Esophagus (tissue), 2 donors: Measurements from ENCODE around the gene SPEN. TPM values are rescaled to one million over a fixed set of nuclear protein-coding genes. Genes with fewer than 3 reads are reported as not detected.
"Not testable (repeated sequence)": the region's sequence is repeated elsewhere in the genome, so short reads cannot be mapped to it uniquely, and the experiment has no call there.

ENCODE experiments used
- H3K27ac ChIP-seq, 2 donors: one replicate each; pipeline ENCODE4 v1.5.1; 2013; ENCODE audit warnings: low read depth in 2 of 2, mild to moderate bottlenecking in 2 of 2, inconsistent platforms in 1 of 2, low read length in 1 of 2, moderate library complexity in 1 of 2
- H3K27me3 ChIP-seq, 2 donors: one replicate each; pipeline ENCODE4 v1.6.1; 2013; ENCODE audit warnings: low read length in 2 of 2, control low read depth in 1 of 2, mild to moderate bottlenecking in 1 of 2; ENCODE audit not compliant: insufficient read depth in 2 of 2, control insufficient read depth in 1 of 2
- H3K36me3 ChIP-seq, 2 donors: one replicate each; pipeline ENCODE4 v1.6.1; 2013; ENCODE audit warnings: low read length in 1 of 2; ENCODE audit not compliant: control insufficient read depth in 2 of 2, insufficient read depth in 2 of 2
- H3K4me1 ChIP-seq, 2 donors: one replicate each; pipeline ENCODE4 v1.6.1; 2013; ENCODE audit warnings: low read length in 1 of 2; ENCODE audit not compliant: control insufficient read depth in 2 of 2, insufficient read depth in 2 of 2
- H3K4me3 ChIP-seq, 2 donors: one replicate each; pipeline ENCODE4 v1.5.1; 2013; ENCODE audit warnings: low read length in 2 of 2, mild to moderate bottlenecking in 2 of 2, low read depth in 1 of 2, moderate library complexity in 1 of 2
- H3K9me3 ChIP-seq, 2 donors: one replicate each; pipeline ENCODE4 v1.6.1; 2013; ENCODE audit warnings: mild to moderate bottlenecking in 2 of 2, low read depth in 1 of 2, low read length in 1 of 2, moderate library complexity in 1 of 2; ENCODE audit not compliant: control insufficient read depth in 2 of 2, insufficient read depth in 1 of 2
- WGBS, 2 donors: extraction: QIAGEN DNeasy Blood & Tissue Kit; methylation state at CpG; one replicate each; pipeline ENCODE4 v1.1.7; 2013; 5-methylcytosine and 5-hydroxymethylcytosine counted together
- polyA plus RNA-seq, 2 donors: library from polyadenylated mRNA; stranded (reverse); fragments of 200-250 nt; gene quantifications; one replicate each; pipeline ENCODE4 v1.2.3, GENCODE V29; 2013
- donor health status: healthy with polysubstance abuse.
- donor health status: Bipolar disorder and iron deficiency.

The SPEN gene
- polyA plus RNA-seq, 2 donors, result 14.4 to 15.3 TPM

DNA sequence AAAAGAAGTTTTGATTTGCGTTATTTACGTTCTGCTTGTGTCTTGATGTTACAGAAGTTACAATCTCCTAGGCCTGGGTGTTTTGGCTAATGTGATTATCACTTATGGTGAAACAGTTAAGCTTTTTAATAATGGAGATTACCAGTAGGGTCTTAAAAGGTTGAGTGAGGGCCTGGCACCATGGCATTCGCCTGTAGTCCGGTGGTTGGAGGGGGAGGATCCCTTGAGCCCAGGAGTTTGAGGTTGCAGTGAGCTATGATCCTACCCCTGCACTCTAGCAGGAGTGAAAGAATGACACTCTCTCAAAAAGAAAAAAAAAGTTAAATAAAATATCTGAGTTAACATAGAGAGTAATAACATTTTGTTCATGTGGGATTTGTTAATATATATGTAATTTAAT lies 8.8 kb upstream of the SPEN start:
- H3K9me3 ChIP-seq, result no peaks in the 10 kb centered on the region
- H3K36me3 ChIP-seq, result no peaks in the 10 kb centered on the region
- H3K4me3 ChIP-seq, result no peak overlapping the region
- H3K27me3 ChIP-seq, result no peaks in the 10 kb centered on the region
- 90 to 95% methylated on average over 4 of the region's 4 CpGs for WGBS, 2 donors
- no peak overlapping the region for H3K27ac ChIP-seq
- H3K4me1 ChIP-seq, result peaks cover 0 to 2% of the 10 kb centered on the region in 2 donors

DNA sequence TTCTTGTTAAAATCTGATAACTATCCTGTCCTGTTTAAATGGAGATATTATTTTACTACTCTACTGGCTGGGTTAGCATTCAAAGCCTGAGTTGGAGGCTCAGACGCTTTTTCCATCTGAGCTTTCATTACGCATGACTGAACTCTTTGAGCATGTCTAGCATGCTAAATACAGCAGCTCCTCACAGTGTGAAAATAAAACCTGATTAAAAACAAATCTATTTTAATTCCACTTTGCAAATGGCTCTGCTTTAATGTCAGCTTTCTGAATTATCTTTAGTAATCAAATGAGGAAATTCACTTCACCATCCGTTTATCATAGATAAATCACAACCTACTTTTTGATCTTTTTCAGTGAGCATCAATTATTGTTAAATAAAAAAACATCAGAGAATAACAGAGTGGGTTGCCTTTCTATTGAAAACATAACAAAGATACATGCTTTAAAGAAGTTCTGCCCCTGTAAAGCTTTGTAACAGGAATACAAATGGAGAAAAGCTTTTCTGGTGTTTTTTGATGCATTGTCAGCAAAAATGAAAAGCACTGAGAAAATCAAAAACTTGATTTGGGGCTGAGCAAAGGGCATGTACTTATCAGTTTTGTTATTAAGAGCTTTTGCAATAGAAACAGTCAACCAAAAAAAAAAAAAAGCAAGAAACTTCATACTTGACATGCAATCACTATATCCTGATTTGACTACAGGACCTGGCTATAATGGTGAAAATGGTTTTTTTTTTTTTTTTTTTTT lies 3.5 kb upstream of the SPEN start:
- Histone ChIP-seq H3K9me3 (no peaks in the 10 kb centered on the region), H3K27me3 (no peaks in the 10 kb centered on the region), H3K36me3 (no peaks in the 10 kb centered on the region), H3K27ac (no peak overlapping the region), H3K4me1 (no peaks in the 10 kb centered on the region), H3K4me3 (no peak overlapping the region)
- 37 to 40% methylated on average over 3 of the region's 3 CpGs for WGBS, 2 donors

DNA sequence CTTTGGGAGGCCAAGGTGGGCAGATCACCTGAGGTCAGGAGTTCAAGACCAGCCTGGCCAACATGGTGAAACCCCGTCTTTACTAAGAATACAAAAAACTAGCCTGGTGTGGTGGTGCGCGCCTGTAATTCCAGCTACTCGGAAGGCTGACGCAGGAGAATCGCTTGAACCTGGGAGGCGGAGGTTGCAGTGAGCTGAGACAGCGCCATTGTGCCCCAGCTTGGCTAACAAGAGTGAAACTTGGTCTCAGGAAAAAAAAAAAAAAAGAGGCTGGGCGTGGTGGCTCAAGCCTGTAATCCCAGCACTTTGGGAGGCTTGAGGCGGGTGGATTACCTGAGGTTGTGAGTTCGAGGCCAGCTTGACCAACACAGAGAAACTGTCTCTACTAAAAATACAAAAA lies 1.5 kb upstream of the SPEN start:
- not testable (repeated sequence) for H3K4me1 ChIP-seq, H3K9me3 ChIP-seq, H3K4me3 ChIP-seq, H3K27me3 ChIP-seq, H3K27ac ChIP-seq, H3K36me3 ChIP-seq
- WGBS, 2 donors, result 95 to 96% methylated on average over 11 of the region's 11 CpGs

DNA sequence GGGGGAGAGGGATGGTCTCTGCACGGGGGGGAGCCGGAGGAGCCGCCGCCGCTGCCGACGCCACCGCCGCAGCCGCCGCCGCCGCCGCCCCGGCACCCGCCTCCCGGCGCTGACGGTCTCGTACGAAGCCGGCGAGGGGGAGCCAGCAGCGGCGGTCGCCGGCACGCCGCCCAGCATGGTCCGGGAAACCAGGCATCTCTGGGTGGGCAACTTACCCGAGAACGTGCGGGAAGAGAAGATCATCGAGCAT lies 311 bp downstream of the SPEN start:
- peak overlapping the region; percentile 98 to 99 for H3K27ac ChIP-seq
- peak overlapping the region; percentile 73 to 80 for H3K4me3 ChIP-seq
- H3K36me3 ChIP-seq, result no peaks in the 10 kb centered on the region
- no peaks in the 10 kb centered on the region for H3K4me1 ChIP-seq
- 0% methylated on average over 16 to 34 of the region's 34 CpGs for WGBS, 2 donors
- no peaks in the 10 kb centered on the region for H3K27me3 ChIP-seq
- H3K9me3 ChIP-seq, result no peaks in the 10 kb centered on the region

DNA sequence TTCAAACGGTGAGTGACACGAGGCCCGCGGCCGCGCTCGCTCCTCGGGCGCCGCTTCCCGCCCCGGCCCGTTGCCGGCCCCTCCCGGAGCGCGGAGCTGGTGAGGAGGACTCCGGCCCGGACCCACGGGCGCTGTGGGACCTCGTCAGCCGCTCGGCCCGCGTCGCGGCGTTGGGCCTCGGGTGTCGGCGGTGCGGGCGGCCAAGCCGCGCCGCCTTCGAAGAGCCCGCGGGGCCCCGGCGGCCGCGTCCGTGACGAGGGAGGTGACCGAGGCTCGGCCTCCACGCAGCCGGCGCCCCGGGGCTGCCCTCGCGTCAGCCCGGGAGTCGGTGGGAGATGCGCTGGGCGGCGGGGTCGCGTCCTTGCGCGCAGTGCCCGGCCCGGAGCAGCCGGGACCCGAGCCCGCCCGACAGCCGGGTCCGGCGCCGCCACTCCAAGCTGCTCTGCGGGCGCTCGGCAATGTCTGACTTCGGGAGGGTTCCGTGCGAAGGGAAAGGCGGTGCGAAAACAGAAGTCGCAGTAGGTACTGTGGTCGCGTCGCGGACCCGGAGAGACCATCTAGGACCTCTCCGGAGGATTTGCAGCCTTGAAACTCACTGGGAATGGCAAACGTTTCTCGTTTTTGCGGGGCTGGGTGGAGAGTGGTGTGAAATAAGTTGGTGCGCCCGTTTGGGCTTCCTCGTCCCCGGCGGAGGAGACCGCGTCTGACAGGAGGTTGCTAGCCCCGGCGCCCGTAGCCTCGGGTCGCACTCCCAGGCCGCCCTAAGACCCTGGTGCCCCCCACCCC lies 829 bp downstream of the SPEN start:
- WGBS, 2 donors, result 0% methylated on average over 83 to 104 of the region's 104 CpGs
- peak overlapping the region; percentile 73 to 80 for H3K4me3 ChIP-seq
- no peaks in the 10 kb centered on the region for H3K36me3 ChIP-seq
- peak overlapping the region; percentile 98 to 99 for H3K27ac ChIP-seq
- no peaks in the 10 kb centered on the region for H3K9me3 ChIP-seq
- no peaks in the 10 kb centered on the region for H3K27me3 ChIP-seq
- H3K4me1 ChIP-seq, result no peaks in the 10 kb centered on the region

DNA sequence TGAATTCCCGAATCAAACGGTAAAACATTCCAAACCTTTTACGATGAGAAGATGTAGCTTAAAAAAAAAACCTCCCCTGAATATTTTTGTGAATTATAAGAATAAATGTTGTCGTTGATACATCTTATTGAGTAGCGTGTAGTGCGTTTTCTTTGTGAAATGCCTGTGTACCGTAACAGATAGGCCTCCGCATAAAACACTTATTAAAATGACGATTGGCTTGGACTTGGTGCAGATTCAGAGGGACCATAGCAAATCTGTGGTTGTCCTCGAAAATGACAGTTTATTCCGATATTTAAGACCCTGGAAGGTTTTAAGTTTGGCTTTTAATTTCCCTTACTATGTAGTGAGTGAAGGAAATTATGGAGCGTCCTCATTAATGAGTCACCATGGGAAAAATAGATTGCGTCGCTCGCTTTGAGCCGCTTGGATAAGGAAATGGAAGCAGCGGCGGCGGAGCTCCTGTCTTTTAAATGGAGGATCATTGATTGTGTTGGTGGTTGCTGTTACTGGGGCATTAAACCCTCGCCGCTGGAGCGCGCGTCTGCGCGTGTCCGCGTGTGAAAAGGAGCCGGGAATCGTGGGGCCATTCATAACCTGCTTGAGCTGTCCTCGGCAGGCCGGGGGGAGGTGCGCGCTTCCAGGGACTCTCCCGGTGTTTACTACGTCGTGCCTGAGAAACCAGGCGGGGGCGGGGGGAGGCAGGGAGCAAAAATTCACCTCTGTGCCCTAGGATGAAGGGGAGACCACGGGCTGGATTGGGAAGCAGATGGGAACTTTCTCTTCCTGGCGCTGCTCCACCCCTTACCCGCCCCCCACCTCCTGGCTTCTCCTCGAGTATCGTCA lies 1.6 kb downstream of the SPEN start:
- Histone ChIP-seq H3K27me3 (no peaks in the 10 kb centered on the region), H3K9me3 (no peaks in the 10 kb centered on the region), H3K4me3 (peak overlapping the region; percentile 73 to 80), H3K4me1 (no peaks in the 10 kb centered on the region), H3K27ac (peak overlapping the region; percentile 98 to 99), H3K36me3 (no peaks in the 10 kb centered on the region)
- WGBS, 2 donors, result 0 to 1% methylated on average over 44 of the region's 44 CpGs

DNA sequence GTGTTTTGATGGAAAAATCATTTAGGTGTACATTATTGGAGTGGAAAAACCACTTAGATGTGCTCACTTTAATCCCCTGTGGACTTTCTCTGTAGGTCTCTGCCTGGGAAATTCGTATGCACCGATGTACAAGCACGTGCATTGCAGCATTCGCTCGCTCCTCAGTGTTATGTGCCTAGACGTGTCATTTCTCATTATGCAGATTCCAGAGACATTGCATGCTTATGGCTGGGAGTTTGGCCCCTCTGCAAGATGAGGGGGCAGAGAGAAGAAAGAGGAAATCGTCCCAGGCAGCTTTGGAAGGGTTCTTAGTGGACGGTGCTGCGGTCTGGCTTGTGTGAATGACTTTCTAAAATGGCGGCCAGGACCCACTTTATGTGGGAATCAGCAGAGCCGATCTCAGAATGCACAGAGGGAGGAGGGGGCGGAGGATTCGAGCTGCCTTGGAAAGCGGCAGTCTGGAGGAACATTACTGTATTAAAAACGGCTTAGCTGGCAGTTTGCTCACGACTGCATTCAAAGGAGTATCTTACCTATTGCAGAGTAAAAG lies 2.3 kb downstream of the SPEN start:
- 0 to 1% methylated on average over 16 of the region's 16 CpGs for WGBS, 2 donors
- H3K4me1 ChIP-seq, result no peaks in the 10 kb centered on the region

DNA sequence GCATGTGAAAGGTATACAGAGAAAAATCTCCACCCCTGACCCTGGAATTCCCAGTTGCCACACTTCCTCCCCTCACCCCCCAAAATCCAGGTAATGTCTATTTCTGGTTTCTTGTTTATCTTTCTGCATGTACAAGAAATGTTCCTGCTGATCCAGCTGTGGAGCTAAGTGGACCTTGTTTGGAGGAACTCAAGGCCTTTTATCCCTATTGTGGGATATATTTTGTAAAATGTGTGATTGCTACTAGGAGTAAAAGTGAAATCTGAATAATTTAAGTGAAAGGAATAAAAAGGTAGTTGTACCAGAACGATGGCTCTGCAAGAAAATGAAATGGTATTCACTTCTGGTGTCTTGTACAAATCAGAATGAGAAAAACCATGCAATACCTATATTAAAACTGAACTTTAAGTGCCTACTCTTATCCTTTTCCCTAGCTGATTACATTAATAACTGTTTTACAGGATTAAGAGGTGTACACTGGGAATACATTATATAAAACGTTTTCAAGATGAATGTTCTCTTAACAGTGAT lies 3.0 kb downstream of the SPEN start:
- 13% methylated on average over 2 of the region's 2 CpGs for WGBS, 2 donors
- no peaks in the 10 kb centered on the region for H3K27me3 ChIP-seq
- no peak overlapping the region for H3K27ac ChIP-seq
- no peaks in the 10 kb centered on the region for H3K36me3 ChIP-seq
- H3K9me3 ChIP-seq, result no peaks in the 10 kb centered on the region
- H3K4me3 ChIP-seq, result no peak overlapping the region
- no peaks in the 10 kb centered on the region for H3K4me1 ChIP-seq

More for the DNA sequence above, 2.3 kb downstream of the SPEN start:
- Histone ChIP-seq H3K9me3 (no peaks in the 10 kb centered on the region), H3K27ac (peak overlapping the region; percentile 98 to 99), H3K27me3 (no peaks in the 10 kb centered on the region), H3K4me3 (peak overlapping the region; percentile 73 to 80), H3K36me3 (no peaks in the 10 kb centered on the region)
